K562 (cell line): ENCODE results near the gene TMEM143. TPM values are rescaled to one million over a fixed set of nuclear protein-coding genes. Genes with fewer than 3 reads are reported as not detected.

Source experiments
- CBX8 ChIP-seq: fragments of 200-600 bp; sonication (generic); IDR thresholded peaks from 2 replicates; pipeline ENCODE4 v1.6.1; 2012; ENCODE audit warnings: borderline replicate concordance, mixed run types, low read depth, mild to moderate bottlenecking, moderate library complexity, mixed read lengths, low read length, control low read depth, inconsistent platforms; ENCODE audit not compliant: poor library complexity, severe bottlenecking; ENCODE audit errors: extremely low read depth
- GABPA ChIP-seq: fragments of 200-800 bp; sonication (Bioruptor generic); conservative IDR thresholded peaks from 2 replicates; pipeline ENCODE4 v1.6.1; 2016; ENCODE audit warnings: low read depth, missing genetic modification characterization, missing compliant biosample characterization
- HNRNPL ChIP-seq: fragments of 200-400 bp; formaldehyde crosslinking; IDR thresholded peaks from 2 replicates; pipeline ENCODE4 v1.6.1; 2017; ENCODE audit warnings: low read depth, mild to moderate bottlenecking, low read length
- HOXB6 ChIP-seq: fragments of 250-450 bp; sonication (Bioruptor Pico); IDR thresholded peaks from 2 replicates; pipeline ENCODE4 v1.5.1; 2022; ENCODE audit warnings: mild to moderate bottlenecking, borderline replicate concordance
- NEUROD1 ChIP-seq: fragments of 150-350 bp; IDR thresholded peaks from 2 replicates; pipeline ENCODE4 v1.6.1; 2014; ENCODE audit warnings: borderline replicate concordance, low read length, low read depth; ENCODE audit not compliant: partially characterized antibody
- RBM39 ChIP-seq: fragments of 200-400 bp; formaldehyde crosslinking; optimal IDR thresholded peaks from 2 replicates; pipeline ENCODE3; 2018; ENCODE audit warnings: low read depth, low read length
- polyA plus RNA-seq, 8 experiments: library from polyadenylated mRNA; depleted of rRNA in 4 of 8; stranded (reverse) in 5 of 8; unstranded in 3 of 8; fragments of >200 nt; fragmentation: Nextera tagmentation in 2 of 8; fragmentation: Illumina TruSeq in 1 of 8; extraction: Ambion mirVana in 2 of 8; extraction: Trizol in 1 of 8; gene quantifications; 2 replicates each; pipeline versions ENCODE4 v1.2.1 to v1.2.3, GENCODE V29; 2011 to 2014; ENCODE audit warnings: inconsistent platforms in 1 of 8, missing spikeins in 1 of 8
- total RNA-seq, 7 experiments: library from RNA; depleted of rRNA in 6 of 7; stranded (reverse); fragments of >200 nt in 6 of 7; fragmentation: Illumina TruSeq in 2 of 7; extraction: Trizol in 2 of 7; gene quantifications; 2 replicates each; pipeline versions ENCODE4 v1.2.1 to v1.2.3, GENCODE V29; 2011 to 2021; ENCODE audit warnings: low replicate concordance in 1 of 7
- TF ChIP-seq, protein P1 (sequence below): fragments of 250-450 bp; sonication (Bioruptor Pico); IDR thresholded peaks from 2 replicates; pipeline ENCODE4 v1.5.0; 2021; ENCODE audit warnings: mild to moderate bottlenecking, moderate library complexity
- TF ChIP-seq, protein P2 (sequence below): fragments of 450-650 bp; IDR thresholded peaks from 2 replicates; pipeline ENCODE4 v1.6.1; 2017; ENCODE audit warnings: antibody characterized with exemption
- TF ChIP-seq, protein P3 (sequence below): fragments of 200-600 bp; sonication (generic); IDR thresholded peaks from one replicate; pipeline ENCODE4 v1.6.1; 2012; ENCODE audit warnings: mild to moderate bottlenecking, low read depth, low read length, inconsistent platforms

Gene TMEM143
- total and polyA plus RNA-seq, 9 of the 15 experiments (the other 6 are each of a cell fraction or from before 2014, with no cell fraction given): 0.66 to 8.8 (median 4.3) TPM

DNA sequence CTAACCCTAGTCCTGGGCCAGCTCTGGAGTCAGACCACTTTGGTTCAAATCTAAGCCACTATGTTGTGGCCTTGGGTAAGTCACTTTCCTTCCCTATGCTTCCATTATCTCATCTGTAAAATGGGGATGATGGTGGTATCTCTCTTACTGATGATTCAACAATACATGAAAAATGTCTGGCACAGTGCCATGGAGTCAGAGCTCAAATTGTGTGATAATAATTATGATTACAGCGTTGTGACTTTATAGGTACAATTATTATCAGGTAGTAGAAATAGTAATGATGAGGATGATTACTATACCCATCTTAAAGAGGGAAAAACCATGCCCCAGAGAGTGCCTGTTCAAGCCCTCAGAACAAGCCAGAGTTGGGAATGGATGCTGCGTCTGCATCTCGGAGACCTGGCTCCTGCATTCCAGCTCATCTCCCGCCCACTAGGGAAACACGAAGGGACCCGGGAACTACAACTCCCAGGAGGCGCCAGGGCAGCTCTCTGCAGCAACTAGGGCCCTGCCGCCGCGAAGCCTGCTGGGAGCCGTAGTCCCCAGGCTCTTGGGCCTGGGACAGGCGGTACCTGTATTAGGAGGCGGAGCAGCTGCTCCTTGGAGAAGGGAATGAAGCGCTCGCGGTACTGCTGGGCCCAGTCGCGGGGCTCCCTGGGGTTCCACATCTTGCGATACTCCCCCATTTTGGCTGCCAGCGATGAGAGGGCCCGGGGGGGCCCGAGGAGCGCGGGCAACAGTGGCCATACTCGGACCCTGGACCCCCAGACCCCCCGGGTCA lies 832 bp downstream of the TMEM143 start (continued):
- TF ChIP-seq, protein P1, sequence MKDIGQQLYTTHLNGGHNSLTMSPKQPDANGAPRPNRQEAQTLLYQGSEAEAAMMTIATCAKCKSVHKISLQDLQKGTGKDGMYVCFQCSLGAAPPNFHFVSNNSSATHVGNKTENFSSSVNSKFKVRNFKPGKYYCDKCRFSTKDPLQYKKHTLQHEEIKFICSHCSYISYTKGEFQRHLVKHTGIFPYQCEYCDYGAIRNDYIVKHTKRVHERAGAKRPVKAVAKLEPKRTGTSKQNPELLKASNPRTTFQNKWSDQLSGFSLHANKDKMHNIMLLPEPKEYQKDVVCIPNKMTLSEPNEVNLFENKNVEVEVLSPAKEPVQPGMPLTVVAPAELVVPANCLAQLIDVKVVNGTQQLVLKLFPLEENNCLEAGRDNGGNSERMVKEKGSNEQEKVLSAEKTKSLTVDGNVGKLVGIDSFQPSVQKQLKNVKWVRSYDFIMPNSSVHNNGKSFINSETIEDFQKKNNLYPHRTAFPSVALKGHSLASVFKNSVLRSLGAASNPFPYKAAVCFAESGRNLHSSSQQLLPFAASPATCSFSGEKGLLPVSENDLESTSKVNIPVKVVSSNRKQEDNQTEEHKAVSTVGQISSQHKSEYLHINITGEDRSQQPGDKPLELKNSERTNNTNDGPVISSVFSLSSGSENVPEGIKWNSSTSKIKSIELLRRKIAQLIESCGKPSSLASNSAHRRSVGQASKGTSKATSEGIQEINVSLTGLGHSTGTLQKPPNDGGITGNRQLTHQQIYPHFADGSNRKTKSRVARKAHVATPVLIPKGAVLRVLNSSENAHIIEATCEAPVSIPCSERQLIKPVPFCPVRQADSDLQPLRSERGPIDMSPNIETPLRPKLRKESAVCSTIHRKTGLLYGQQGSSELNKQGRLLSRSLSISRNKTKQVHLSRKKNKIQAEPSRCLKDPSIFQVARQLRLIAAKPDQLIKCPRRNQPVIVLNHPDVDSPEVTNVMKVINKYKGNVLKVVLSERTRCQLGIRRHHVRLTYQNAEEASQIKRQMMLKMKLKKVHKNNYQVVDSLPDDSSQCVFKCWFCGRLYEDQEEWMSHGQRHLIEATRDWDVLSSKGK (CRISPR knock-in tag): no peak
- TF ChIP-seq NEUROD1 (no peak), CBX8 (no peak), HOXB6 (CRISPR knock-in tag) (no peak), RBM39 (no peak), GABPA (tag) (no peak), HNRNPL (no peak)
- TF ChIP-seq, protein P2, sequence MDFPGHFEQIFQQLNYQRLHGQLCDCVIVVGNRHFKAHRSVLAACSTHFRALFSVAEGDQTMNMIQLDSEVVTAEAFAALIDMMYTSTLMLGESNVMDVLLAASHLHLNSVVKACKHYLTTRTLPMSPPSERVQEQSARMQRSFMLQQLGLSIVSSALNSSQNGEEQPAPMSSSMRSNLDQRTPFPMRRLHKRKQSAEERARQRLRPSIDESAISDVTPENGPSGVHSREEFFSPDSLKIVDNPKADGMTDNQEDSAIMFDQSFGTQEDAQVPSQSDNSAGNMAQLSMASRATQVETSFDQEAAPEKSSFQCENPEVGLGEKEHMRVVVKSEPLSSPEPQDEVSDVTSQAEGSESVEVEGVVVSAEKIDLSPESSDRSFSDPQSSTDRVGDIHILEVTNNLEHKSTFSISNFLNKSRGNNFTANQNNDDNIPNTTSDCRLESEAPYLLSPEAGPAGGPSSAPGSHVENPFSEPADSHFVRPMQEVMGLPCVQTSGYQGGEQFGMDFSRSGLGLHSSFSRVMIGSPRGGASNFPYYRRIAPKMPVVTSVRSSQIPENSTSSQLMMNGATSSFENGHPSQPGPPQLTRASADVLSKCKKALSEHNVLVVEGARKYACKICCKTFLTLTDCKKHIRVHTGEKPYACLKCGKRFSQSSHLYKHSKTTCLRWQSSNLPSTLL: no peak
- TF ChIP-seq, protein P3, sequence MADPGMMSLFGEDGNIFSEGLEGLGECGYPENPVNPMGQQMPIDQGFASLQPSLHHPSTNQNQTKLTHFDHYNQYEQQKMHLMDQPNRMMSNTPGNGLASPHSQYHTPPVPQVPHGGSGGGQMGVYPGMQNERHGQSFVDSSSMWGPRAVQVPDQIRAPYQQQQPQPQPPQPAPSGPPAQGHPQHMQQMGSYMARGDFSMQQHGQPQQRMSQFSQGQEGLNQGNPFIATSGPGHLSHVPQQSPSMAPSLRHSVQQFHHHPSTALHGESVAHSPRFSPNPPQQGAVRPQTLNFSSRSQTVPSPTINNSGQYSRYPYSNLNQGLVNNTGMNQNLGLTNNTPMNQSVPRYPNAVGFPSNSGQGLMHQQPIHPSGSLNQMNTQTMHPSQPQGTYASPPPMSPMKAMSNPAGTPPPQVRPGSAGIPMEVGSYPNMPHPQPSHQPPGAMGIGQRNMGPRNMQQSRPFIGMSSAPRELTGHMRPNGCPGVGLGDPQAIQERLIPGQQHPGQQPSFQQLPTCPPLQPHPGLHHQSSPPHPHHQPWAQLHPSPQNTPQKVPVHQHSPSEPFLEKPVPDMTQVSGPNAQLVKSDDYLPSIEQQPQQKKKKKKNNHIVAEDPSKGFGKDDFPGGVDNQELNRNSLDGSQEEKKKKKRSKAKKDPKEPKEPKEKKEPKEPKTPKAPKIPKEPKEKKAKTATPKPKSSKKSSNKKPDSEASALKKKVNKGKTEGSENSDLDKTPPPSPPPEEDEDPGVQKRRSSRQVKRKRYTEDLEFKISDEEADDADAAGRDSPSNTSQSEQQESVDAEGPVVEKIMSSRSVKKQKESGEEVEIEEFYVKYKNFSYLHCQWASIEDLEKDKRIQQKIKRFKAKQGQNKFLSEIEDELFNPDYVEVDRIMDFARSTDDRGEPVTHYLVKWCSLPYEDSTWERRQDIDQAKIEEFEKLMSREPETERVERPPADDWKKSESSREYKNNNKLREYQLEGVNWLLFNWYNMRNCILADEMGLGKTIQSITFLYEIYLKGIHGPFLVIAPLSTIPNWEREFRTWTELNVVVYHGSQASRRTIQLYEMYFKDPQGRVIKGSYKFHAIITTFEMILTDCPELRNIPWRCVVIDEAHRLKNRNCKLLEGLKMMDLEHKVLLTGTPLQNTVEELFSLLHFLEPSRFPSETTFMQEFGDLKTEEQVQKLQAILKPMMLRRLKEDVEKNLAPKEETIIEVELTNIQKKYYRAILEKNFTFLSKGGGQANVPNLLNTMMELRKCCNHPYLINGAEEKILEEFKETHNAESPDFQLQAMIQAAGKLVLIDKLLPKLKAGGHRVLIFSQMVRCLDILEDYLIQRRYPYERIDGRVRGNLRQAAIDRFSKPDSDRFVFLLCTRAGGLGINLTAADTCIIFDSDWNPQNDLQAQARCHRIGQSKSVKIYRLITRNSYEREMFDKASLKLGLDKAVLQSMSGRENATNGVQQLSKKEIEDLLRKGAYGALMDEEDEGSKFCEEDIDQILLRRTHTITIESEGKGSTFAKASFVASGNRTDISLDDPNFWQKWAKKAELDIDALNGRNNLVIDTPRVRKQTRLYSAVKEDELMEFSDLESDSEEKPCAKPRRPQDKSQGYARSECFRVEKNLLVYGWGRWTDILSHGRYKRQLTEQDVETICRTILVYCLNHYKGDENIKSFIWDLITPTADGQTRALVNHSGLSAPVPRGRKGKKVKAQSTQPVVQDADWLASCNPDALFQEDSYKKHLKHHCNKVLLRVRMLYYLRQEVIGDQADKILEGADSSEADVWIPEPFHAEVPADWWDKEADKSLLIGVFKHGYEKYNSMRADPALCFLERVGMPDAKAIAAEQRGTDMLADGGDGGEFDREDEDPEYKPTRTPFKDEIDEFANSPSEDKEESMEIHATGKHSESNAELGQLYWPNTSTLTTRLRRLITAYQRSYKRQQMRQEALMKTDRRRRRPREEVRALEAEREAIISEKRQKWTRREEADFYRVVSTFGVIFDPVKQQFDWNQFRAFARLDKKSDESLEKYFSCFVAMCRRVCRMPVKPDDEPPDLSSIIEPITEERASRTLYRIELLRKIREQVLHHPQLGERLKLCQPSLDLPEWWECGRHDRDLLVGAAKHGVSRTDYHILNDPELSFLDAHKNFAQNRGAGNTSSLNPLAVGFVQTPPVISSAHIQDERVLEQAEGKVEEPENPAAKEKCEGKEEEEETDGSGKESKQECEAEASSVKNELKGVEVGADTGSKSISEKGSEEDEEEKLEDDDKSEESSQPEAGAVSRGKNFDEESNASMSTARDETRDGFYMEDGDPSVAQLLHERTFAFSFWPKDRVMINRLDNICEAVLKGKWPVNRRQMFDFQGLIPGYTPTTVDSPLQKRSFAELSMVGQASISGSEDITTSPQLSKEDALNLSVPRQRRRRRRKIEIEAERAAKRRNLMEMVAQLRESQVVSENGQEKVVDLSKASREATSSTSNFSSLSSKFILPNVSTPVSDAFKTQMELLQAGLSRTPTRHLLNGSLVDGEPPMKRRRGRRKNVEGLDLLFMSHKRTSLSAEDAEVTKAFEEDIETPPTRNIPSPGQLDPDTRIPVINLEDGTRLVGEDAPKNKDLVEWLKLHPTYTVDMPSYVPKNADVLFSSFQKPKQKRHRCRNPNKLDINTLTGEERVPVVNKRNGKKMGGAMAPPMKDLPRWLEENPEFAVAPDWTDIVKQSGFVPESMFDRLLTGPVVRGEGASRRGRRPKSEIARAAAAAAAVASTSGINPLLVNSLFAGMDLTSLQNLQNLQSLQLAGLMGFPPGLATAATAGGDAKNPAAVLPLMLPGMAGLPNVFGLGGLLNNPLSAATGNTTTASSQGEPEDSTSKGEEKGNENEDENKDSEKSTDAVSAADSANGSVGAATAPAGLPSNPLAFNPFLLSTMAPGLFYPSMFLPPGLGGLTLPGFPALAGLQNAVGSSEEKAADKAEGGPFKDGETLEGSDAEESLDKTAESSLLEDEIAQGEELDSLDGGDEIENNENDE: no peak
